ENCODE data around the gene ADGRE2. TPM values are rescaled to one million over a fixed set of nuclear protein-coding genes. Genes with fewer than 3 reads are reported as not detected.

The ADGRE2 gene
- total and polyA plus RNA-seq, 2 donors (not counting 3 experiments of a cell fraction or from before 2014, with no cell fraction given), result not detected

GRCh38 chr19:14770136-14770535 lies 8.2 kb downstream of the ADGRE2 start:
- POLR2A ChIA-PET, result no interaction called here
- no peak for DNase-seq (ENCODE audit: low read depth, low spot score)
- no peaks in the 10 kb centered on the region for H4K20me1 ChIP-seq (replicated peaks; ENCODE audit: control insufficient read depth, extremely low read depth, insufficient read depth, low read length)
- H3K4me3 ChIP-seq (replicated peaks in 1 of 3; ENCODE audit: insufficient read depth in 1 of 3, low read depth in 1 of 3, low read length in 3 of 3), result no peak overlapping the region
- intact Hi-C loops (cut with micrococcal nuclease) (no loop called here), dilution Hi-C loops (cut with MboI; ENCODE audit: extremely low pct_ligation_motif_present, low sequenced_read_pairs) (no loop called here)
- TF ChIP-seq GATA2 (IDR thresholded peaks at IDR 0.05; ENCODE audit: insufficient read depth, insufficient read length, low read depth, low read length) (no peak), POLR2AphosphoS5 (IDR thresholded peaks at IDR 0.05; ENCODE audit: insufficient read depth, low read depth, low read length) (no peak)
- H3K9me3 ChIP-seq (replicated peaks; ENCODE audit: control insufficient read depth, insufficient read depth, low read length), result no peaks in the 10 kb centered on the region
- H3K4me1 ChIP-seq (ENCODE audit: control insufficient read depth, extremely low read depth, insufficient read depth, low read length), result no peaks in the 10 kb centered on the region
- no peak overlapping the region for H3K4me2 ChIP-seq (ENCODE audit: insufficient read depth, low read length)
- no TSS peak for BruUV-seq (replicated peaks)
- H2AFZ ChIP-seq (ENCODE audit: low read depth, low read length), result no peak overlapping the region
- H3K79me2 ChIP-seq (ENCODE audit: control insufficient read depth, insufficient read depth, low read length), result no peaks in the 10 kb centered on the region
- H3K36me3 ChIP-seq (ENCODE audit: control insufficient read depth in 2 of 2, extremely low read depth in 1 of 2, insufficient read depth in 2 of 2, low read length in 2 of 2), result no peaks in the 10 kb centered on the region
- no peak overlapping the region for H3K27ac ChIP-seq (ENCODE audit: insufficient read depth, low read depth, low read length)
- H3K27me3 ChIP-seq (ENCODE audit: control insufficient read depth in 2 of 2, insufficient read depth in 2 of 2, low read length in 2 of 2), result no peaks in the 10 kb centered on the region
- CTCF ChIA-PET, result no interaction called here
- FAIRE-seq, result no peak
- H3K9me1 ChIP-seq (replicated peaks; ENCODE audit: control insufficient read depth, extremely low read depth, insufficient read depth, low read length), result no peaks in the 10 kb centered on the region
- H3K9ac ChIP-seq (replicated peaks; ENCODE audit: extremely low read depth, insufficient read depth, low read length), result no peak overlapping the region

GRCh38 chr19:14769201-14769600 lies 9.2 kb downstream of the ADGRE2 start:
- Histone ChIP-seq H3K79me2 (ENCODE audit: control insufficient read depth, insufficient read depth, low read length) (no peaks in the 10 kb centered on the region), H3K9ac (replicated peaks; ENCODE audit: extremely low read depth, insufficient read depth, low read length) (no peak overlapping the region), H3K27me3 (ENCODE audit: control insufficient read depth in 2 of 2, insufficient read depth in 2 of 2, low read length in 2 of 2) (no peaks in the 10 kb centered on the region), H3K27ac (ENCODE audit: insufficient read depth, low read depth, low read length) (no peak overlapping the region), H2AFZ (ENCODE audit: low read depth, low read length) (no peak overlapping the region), H3K36me3 (ENCODE audit: control insufficient read depth in 2 of 2, extremely low read depth in 1 of 2, insufficient read depth in 2 of 2, low read length in 2 of 2) (no peaks in the 10 kb centered on the region), H3K4me3 (replicated peaks in 1 of 3; ENCODE audit: insufficient read depth in 1 of 3, low read depth in 1 of 3, low read length in 3 of 3) (no peak overlapping the region), H3K4me1 (ENCODE audit: control insufficient read depth, extremely low read depth, insufficient read depth, low read length) (no peaks in the 10 kb centered on the region), H3K9me3 (replicated peaks; ENCODE audit: control insufficient read depth, insufficient read depth, low read length) (no peaks in the 10 kb centered on the region), H3K4me2 (ENCODE audit: insufficient read depth, low read length) (no peak overlapping the region), H3K9me1 (replicated peaks; ENCODE audit: control insufficient read depth, extremely low read depth, insufficient read depth, low read length) (no peaks in the 10 kb centered on the region), H4K20me1 (replicated peaks; ENCODE audit: control insufficient read depth, extremely low read depth, insufficient read depth, low read length) (no peaks in the 10 kb centered on the region)
- DNase-seq (ENCODE audit: low read depth, low spot score) (no peak), FAIRE-seq (no peak)
- dilution Hi-C loops (cut with MboI; ENCODE audit: extremely low pct_ligation_motif_present, low sequenced_read_pairs), result no loop called here
- ChIA-PET POLR2A (no interaction called here), CTCF (no interaction called here)
- TF ChIP-seq POLR2AphosphoS5 (IDR thresholded peaks at IDR 0.05; ENCODE audit: insufficient read depth, low read depth, low read length), result no peak
- BruUV-seq (replicated peaks), result no TSS peak
- intact Hi-C loops (cut with micrococcal nuclease), result no loop called here

Data from endothelial cell of umbilical vein (primary cell).